OCI-LY3 (cell line): ENCODE measurements around the gene NEK2.

Experiments used
- EZH2phosphoT487 ChIP-seq: fragments of 200-600 bp; shearing (Covaris generic); IDR thresholded peaks from 2 replicates; pipeline ENCODE4 v1.6.1; 2018; ENCODE audit warnings: antibody characterized with exemption, mixed run types, low read depth
- TF ChIP-seq, protein P1 (sequence below): fragments of 200-600, 300-600 bp; sonication (generic); IDR thresholded peaks from 2 replicates; pipeline ENCODE4 v1.5.1; 2014; ENCODE audit warnings: antibody characterized with exemption, low read length, low read depth

DNA sequence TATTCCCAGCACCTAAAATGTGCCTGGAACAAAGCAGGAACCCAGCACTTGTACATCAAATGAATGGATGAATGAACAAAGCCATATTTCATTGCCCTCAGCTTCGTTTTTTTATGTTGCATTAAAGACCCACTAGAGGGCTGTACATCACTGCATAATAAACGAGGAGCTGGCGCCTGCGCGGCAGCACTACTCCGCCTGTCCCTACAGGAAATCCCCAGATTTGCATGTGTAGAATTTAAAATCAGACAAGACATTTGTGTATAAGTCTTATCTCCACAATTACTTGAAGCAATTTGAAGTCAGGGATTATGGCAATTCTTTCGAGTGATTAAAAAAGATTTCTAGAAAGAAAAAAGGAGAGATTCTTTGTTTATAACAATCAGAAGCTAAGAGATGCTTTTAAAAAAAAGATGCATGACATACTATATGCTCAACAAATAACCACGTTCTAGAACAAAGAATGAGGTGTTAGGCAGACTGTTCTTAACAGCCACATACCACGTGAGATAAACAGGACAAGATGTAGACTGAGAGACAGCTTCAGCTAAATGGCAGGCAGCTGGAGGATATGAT lies 5.4 kb upstream of the NEK2 start:
- TF ChIP-seq, protein P1, sequence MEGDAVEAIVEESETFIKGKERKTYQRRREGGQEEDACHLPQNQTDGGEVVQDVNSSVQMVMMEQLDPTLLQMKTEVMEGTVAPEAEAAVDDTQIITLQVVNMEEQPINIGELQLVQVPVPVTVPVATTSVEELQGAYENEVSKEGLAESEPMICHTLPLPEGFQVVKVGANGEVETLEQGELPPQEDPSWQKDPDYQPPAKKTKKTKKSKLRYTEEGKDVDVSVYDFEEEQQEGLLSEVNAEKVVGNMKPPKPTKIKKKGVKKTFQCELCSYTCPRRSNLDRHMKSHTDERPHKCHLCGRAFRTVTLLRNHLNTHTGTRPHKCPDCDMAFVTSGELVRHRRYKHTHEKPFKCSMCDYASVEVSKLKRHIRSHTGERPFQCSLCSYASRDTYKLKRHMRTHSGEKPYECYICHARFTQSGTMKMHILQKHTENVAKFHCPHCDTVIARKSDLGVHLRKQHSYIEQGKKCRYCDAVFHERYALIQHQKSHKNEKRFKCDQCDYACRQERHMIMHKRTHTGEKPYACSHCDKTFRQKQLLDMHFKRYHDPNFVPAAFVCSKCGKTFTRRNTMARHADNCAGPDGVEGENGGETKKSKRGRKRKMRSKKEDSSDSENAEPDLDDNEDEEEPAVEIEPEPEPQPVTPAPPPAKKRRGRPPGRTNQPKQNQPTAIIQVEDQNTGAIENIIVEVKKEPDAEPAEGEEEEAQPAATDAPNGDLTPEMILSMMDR = peak; percentile 87
- TF ChIP-seq EZH2phosphoT487 = no peak
